Motor neuron (in vitro differentiated cells): Measurements from ENCODE around the gene ASPSCR1. TPM values are rescaled to one million over a fixed set of nuclear protein-coding genes. Genes with fewer than 3 reads are reported as not detected.

Experiments used
- ATAC-seq, 8 experiments: fragments of 200-7000 bp; cut with Tn5 transposase; replicated peaks in 6 of 8; 2 replicates each; pipeline ENCODE4 v1.8.0; 2021; ENCODE audit warnings: mild to moderate bottlenecking in 8 of 8, moderate library complexity in 8 of 8
- H3K27ac ChIP-seq, 2 donors: fragments of 250-450 bp; sonication (Bioruptor Pico); 2 replicates each; pipeline ENCODE4 v1.9.0; 2021; ENCODE audit warnings: antibody characterized with exemption in 2 of 2, mild to moderate bottlenecking in 2 of 2, moderate library complexity in 1 of 2
- H3K4me1 ChIP-seq, 2 donors: fragments of 250-450 bp; sonication (Bioruptor Pico); replicated peaks in 1 of 2; 2 replicates each; pipeline ENCODE4 v1.6.1; 2021; ENCODE audit warnings: antibody characterized with exemption in 2 of 2, mild to moderate bottlenecking in 2 of 2, moderate library complexity in 1 of 2
- H3K4me3 ChIP-seq, 5 donors: fragments of 250-450 bp; sonication (Bioruptor Pico); 2 replicates each; pipeline ENCODE4 v1.9.0; 2021; ENCODE audit warnings: antibody characterized with exemption in 5 of 5, mild to moderate bottlenecking in 5 of 5, moderate library complexity in 4 of 5
- WGBS, 10 experiments: fragments of 450-650 bp; shearing (Covaris generic); methylation state at CpG; one replicate each; pipeline ENCODE4 v1.0.0; 2022; 5-methylcytosine and 5-hydroxymethylcytosine counted together
- in situ Hi-C, 9 experiments: fragments of 400-800 bp; cut with MboI; loops; one replicate each; pipeline ENCODE4 v1.15.0; 2021; ENCODE audit warnings: low sequenced_read_pairs in 9 of 9, low pct_unique_long_range_greater_than_20kb in 2 of 9; ENCODE audit not compliant: unreplicated experiment in 9 of 9
- total RNA-seq, 8 experiments: library from RNA; unstranded; fragments of 300-600 nt; gene quantifications; 2 replicates each; pipeline versions ENCODE4 v1.2.3 to v1.2.4, GENCODE V29; 2022

The ASPSCR1 gene
- total RNA-seq, 8 experiments from 2014 or later = 17.3 to 35.1 (median 26.7) TPM

GRCh38 chr17:81959362-81960129, 17.9 kb upstream of the ASPSCR1 start:
- 0% methylated on average over 3 of the region's 112 CpGs; no CpG with 5 or more reads in 9 of the 10 experiments for WGBS, 10 experiments
- H3K4me3 ChIP-seq = peak overlapping the region; percentile 22 to 36 (median 28)
- peak; percentile 81 to 91 (median 88) for ATAC-seq
- H3K4me1 ChIP-seq = peaks cover 19 to 30% of the 10 kb centered on the region in 2 donors
- in situ Hi-C loops = no loop called here
- H3K27ac ChIP-seq = no peak overlapping the region

DNA sequence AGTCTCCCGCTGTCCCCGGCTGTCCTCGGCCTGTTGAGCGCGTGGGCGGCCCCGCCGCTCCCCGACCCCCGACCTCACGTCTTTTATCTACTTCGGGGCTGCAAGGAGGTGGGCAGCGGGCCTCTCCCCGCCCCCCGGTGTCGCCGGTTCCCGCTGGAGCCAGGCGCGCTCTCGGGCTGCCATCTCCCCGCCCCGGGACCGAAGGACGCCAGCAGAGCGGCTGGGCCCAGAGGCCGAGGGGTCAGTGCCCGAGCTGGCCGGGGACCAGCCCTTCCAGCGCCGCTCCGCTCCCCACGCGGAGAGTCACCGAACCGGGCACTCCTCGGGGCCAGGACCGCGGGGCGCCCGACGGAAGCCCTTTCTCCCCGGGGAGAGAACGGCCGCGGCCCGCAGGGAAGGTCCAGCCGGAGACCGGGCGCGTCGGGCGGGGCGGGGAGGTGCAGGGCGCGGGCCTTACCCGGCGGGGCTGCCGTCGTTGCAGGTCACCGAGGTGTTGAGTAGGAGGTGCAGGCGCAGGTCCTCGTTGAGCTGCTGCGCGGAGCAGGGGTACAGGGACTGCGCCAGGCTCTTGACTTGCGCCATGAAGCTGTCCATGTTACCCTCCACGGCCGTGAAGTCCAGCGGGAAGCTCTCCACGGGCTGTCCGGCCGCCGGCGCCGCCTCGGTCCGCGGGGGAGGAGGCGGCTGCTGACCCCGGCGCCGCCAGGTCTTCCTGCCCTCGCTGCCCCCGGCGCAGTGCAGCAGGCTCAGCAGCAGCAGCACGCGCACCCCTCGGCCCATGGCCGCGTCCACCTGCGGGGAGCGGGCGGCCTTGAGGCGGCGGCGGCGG, 17.1 kb upstream of the ASPSCR1 start:
- Histone ChIP-seq H3K4me3 (peak overlapping the region; percentile 22 to 36 (median 28)), H3K4me1 (peaks cover 17 to 27% of the 10 kb centered on the region in 2 donors), H3K27ac (no peak overlapping the region)
- ATAC-seq = peak in 2 of 8 experiments; percentile 2 to 6
- 4% methylated on average over 21 of the region's 98 CpGs; no CpG with 5 or more reads in 9 of the 10 experiments for WGBS, 10 experiments
- in situ Hi-C loops = no loop called here

GRCh38 chr17:81961087-81961511, 16.3 kb upstream of the ASPSCR1 start, which contains the start of gene NOTUM:
TSS of gene NOTUM (minus strand) at chr17:81961187. CDS start at chr17:81960909, 278 bp downstream.
- Histone ChIP-seq H3K4me3 (peak within 1 kb of the TSS; percentile 22 to 36 (median 28)), H3K27ac (no peak within 1 kb of the TSS), H3K4me1 (peaks cover 13 to 24% of the 10 kb centered on the region in 2 donors)
- in situ Hi-C loops = no loop called here
- ATAC-seq = peak; percentile 16 to 70 (median 41)
- WGBS, 10 experiments = no CpG with 5 or more reads among the region's 65 CpGs

DNA sequence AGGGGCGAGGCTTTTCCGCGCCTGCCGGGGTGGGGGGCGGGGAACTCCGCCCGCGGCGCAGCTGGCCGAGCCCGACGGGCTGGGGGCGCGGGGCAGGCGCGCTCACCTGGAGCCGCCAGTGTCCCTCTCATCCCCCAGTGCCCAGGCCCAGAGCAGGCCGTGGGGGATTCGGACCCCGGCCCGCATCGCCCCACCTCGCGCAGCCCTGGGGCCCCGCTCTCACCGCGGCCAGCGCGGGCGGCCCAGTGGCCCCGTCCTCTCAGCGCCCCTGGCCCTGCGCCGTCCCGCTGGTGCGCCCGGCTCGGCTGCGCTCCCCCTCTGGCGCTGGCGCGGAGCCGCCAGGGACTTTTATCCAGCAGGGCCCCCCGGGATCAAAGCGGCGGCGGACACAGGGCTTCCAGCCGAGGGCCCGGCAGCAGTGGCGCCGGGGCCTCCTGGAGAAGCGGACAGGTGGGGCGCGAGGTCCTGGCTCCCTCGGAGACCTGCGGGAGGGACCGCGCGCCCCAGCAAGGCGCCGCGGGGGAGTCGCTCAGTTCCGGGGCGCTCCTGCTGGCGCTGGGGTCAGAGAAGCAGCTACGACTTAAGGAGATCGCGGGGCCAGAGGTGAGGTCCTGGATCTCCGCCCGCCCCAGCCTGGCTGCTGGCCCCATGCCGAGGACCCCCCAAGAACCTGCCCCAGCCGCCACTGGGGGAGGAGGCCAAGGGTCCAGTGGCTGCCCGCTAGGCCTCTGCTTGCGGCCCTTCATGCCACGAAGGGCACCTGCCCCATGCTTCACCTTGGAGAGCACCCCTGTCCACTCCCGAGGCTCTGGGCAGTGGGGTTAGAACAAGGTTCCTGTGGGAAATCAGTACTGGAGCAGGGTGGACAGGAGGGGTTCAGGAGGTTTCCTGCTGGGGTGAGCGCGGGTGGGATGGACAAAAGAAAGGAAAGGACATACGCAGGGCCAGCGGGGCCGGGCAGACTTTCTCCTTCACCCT, 15.6 kb upstream of the ASPSCR1 start:
- 8 to 90% (median 52%) methylated on average over 2 to 8 of the region's 82 CpGs; no CpG with 5 or more reads in 6 of the 10 experiments for WGBS, 10 experiments
- Histone ChIP-seq H3K27ac (no peak overlapping the region), H3K4me1 (peaks cover 15 to 23% of the 10 kb centered on the region in 2 donors), H3K4me3 (peak overlapping the region in 2 of 5 donors; percentile 7 to 16)
- ATAC-seq = peak in 3 of 8 experiments; percentile 3 to 12 (median 6)
- in situ Hi-C loops = no loop called here

DNA sequence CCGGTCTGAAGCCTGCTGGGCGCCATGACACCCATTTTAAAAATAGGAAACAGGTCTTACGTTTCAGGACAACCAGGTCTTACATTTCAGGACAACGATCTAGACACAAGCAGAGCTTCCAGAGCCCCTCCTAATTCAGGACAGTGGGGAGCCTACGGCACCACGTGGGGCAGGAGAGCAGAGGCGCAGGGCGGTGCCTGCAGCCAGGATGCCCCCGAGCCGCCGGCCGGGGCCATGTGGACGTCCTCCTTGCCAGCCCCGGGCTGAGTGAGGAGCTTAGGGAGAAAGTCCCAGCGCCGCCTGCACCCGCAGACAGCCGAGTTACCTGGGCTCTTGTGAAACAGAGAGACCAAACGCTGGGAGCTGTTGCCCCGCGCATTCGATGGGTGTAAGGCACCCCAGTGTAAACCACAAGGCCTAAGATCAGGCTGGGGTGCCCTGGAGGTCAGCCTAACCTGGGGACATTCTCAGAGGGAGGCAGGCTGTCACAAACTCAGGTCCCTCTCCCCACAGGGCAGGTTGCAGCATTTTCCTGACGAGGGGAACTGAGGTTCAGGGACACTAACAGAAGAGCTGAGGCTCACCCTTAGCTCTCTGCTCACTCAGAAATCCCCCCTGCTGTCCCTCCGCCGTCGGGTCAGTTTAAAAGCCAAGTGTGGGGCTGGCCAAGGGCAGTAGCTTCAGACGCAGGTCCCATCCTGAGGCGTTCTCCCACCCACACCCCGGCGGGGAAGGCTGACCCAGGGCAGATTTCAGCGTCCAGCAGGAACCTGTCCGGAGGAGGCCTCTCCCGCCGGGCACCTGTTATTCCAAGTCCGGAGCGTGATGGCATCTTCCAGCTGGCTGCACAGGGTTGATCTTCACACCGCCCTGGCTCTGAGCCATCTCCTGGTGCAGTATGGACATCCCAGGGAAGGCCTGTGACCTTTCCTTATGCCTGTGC, 14.7 kb upstream of the ASPSCR1 start:
- 0 to 93% (median 48%) methylated on average over 1 to 13 of the region's 37 CpGs; no CpG with 5 or more reads in 3 of the 10 experiments for WGBS, 10 experiments
- no peak for ATAC-seq
- in situ Hi-C loops = no loop called here
- H3K27ac ChIP-seq = no peak overlapping the region
- peaks cover 20 to 28% of the 10 kb centered on the region in 2 donors for H3K4me1 ChIP-seq
- no peak overlapping the region for H3K4me3 ChIP-seq

DNA sequence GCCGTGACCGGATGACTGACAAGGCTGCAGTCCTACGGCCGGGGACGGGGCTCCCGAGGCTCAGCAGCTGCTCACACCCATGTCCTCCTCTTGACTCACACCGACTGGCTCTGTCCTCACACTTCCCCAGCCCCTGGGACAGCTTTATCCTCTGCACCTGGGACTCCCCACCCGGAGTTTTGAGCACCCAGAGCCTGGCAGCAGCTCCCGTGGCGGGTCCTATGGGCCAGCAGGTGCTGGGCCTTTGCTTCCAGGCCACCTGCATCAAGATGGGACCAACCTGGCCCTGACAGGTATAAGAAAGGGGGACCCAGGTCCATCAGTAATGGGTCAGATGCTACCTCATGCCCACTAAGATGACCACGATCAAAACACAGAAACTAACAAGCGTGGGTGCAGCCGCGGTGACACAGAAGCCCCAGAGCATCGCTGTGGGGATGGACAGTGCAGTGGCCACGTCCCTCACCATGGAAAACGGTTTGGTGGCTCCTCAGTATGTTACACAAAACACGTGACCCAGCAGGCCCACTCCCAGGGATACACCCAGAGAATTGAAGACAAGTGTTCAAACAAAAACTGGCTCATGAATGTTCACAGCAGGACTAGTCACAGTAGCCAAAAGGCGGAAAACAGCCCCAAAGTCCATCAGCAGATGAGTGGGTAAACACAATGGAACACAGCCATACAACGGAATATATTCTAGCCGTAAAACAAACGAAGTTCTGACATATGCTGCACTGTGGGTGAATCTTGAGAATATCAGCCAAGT, 13.2 kb upstream of the ASPSCR1 start:
- ATAC-seq = no peak
- Histone ChIP-seq H3K27ac (no peak overlapping the region), H3K4me3 (no peak overlapping the region), H3K4me1 (peaks cover 26 to 33% of the 10 kb centered on the region in 2 donors)
- 10 to 88% (median 38%) methylated on average over 2 to 7 of the region's 22 CpGs; no CpG with 5 or more reads in 3 of the 10 experiments for WGBS, 10 experiments
- in situ Hi-C loops = no loop called here

- ATAC-seq = peak; percentile 7 to 67 (median 60)
- peaks cover 26% of the 10 kb centered on the region in 2 donors for H3K4me1 ChIP-seq
- no peak overlapping the region for H3K4me3 ChIP-seq
- in situ Hi-C loops = no loop called here
- WGBS, 10 experiments = 51 to 72% (median 67%) methylated on average over 2 to 7 of the region's 41 CpGs; no CpG with 5 or more reads in 6 of the 10 experiments
- peak overlapping the region in 1 of 2 donors; percentile 4 for H3K27ac ChIP-seq
These were observed 10.8 kb upstream of the ASPSCR1 start for GRCh38 chr17:81966343-81967243.

- H3K27ac ChIP-seq = peak overlapping the region in 1 of 2 donors; percentile 4
- H3K4me1 ChIP-seq = peaks cover 24 to 26% of the 10 kb centered on the region in 2 donors
- peak in 4 of 8 experiments; percentile 1 to 9 (median 6) for ATAC-seq
- no peak overlapping the region for H3K4me3 ChIP-seq
- in situ Hi-C loops = no loop called here
- WGBS, 10 experiments = 67 to 90% methylated on average over 2 to 3 of the region's 5 CpGs; no CpG with 5 or more reads in 8 of the 10 experiments
These were observed 10.2 kb upstream of the ASPSCR1 start for GRCh38 chr17:81967244-81967532.

GRCh38 chr17:81967533-81968395, 9.7 kb upstream of the ASPSCR1 start:
- peaks cover 24 to 26% of the 10 kb centered on the region in 2 donors for H3K4me1 ChIP-seq
- 22 to 80% (median 31%) methylated on average over 1 to 8 of the region's 36 CpGs; no CpG with 5 or more reads in 6 of the 10 experiments for WGBS, 10 experiments
- H3K27ac ChIP-seq = peak overlapping the region in 1 of 2 donors; percentile 2
- peak; percentile 74 to 90 (median 83) for ATAC-seq
- peak overlapping the region in 1 of 5 donors; percentile 2 for H3K4me3 ChIP-seq
- in situ Hi-C loops = no loop called here
